Fibroblast of villous mesenchyme (primary cell): ENCODE data around the gene SLIT1. TPM values are rescaled to one million over a fixed set of nuclear protein-coding genes. Genes with fewer than 3 reads are reported as not detected.
"Not testable (repeated sequence)": the region's sequence is repeated elsewhere in the genome, so short reads cannot be mapped to it uniquely, and the experiment has no call there.

ENCODE experiments used
- DNase-seq: peaks from one replicate; pipeline ENCODE4 v3.0.0-alpha.2; 2010; ENCODE audit warnings: low read depth
- H3K4me3 ChIP-seq: 2 replicates; pipeline ENCODE4 v1.5.1; 2011; ENCODE audit warnings: low read depth, mild to moderate bottlenecking, low read length
- CTCF ChIP-seq: IDR thresholded peaks from 2 replicates; pipeline ENCODE4 v1.5.1; 2012; ENCODE audit warnings: low read depth, mild to moderate bottlenecking, low read length; ENCODE audit not compliant: insufficient read depth
- total RNA-seq: library from RNA; depleted of rRNA; stranded (reverse); fragments of >200 nt; gene quantifications from 2 replicates; pipeline ENCODE4 v1.2.3, GENCODE V29; 2012

SLIT1 gene
- total RNA-seq, 1 donor, result not detected

DNA sequence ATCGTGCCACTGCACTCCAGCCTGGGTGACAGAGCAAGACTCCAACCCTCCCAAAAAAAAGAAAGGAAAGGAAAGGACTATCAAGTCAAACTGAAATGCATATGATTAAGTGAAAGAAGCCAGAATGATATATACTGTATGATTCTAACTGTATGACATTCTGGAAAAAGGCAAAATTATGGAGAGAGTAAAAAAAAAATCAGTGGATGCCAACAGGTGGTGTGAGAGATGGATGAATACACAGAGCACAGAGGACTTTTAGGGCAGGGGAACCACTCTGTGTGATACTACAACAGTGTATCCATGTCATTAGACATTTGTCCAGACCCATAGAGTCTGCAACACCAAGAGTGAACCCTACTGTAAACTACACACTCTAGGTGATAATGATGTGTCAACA lies 99.2 kb downstream of the SLIT1 start:
- no peak for TF ChIP-seq CTCF
- DNase-seq, result no peak
- no peak overlapping the region for H3K4me3 ChIP-seq

DNA sequence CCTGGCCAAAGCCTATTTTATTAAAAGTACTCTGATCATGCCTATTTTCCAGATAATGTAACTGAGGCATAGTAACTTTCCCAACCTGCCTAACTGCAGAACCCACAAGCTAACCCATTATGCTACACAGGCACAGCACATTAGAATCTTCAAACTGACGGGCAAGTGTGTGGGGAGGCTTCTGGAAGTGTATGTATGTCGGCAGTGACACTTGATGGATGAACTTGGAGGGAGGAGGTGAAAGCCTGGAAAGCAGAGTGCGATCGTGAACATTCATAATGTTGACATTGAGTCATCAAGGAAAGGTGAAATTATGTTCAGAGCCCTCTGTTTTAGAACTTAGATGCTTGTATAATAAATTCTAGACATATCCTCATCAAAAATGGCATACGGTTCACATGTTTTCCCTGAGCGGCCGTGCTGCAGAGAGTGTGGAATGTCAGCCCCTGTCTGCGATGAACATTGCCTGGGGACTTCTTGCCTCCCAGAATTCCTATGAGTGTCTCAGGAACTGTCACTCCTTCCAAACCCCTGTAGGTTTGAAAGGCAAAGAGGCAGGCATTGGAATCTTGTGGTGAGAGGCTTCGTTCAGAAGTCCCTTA lies 102.4 kb downstream of the SLIT1 start:
- no peak for TF ChIP-seq CTCF
- DNase-seq, result no peak
- H3K4me3 ChIP-seq, result no peak overlapping the region

GRCh38 chr10:97082575-97082974 lies 103.2 kb downstream of the SLIT1 start:
- DNase-seq, H3K4me3 ChIP-seq: not testable (repeated sequence)

- peak; percentile 93 for TF ChIP-seq CTCF
- H3K4me3 ChIP-seq, result no peak overlapping the region
Observed at GRCh38 chr10:97081621-97082235, 104.0 kb downstream of the SLIT1 start.

GRCh38 chr10:97080051-97080776 lies 105.5 kb downstream of the SLIT1 start:
- H3K4me3 ChIP-seq, result no peak overlapping the region
- DNase-seq, result no peak
- TF ChIP-seq CTCF, result no peak

More at GRCh38 chr10:97081621-97082235, 104.0 kb downstream of the SLIT1 start:
- DNase-seq, result peak; percentile 63

GRCh38 chr10:97079448-97079847 lies 106.3 kb downstream of the SLIT1 start:
- no peak for TF ChIP-seq CTCF
- no peak overlapping the region for H3K4me3 ChIP-seq
- no peak for DNase-seq

DNA sequence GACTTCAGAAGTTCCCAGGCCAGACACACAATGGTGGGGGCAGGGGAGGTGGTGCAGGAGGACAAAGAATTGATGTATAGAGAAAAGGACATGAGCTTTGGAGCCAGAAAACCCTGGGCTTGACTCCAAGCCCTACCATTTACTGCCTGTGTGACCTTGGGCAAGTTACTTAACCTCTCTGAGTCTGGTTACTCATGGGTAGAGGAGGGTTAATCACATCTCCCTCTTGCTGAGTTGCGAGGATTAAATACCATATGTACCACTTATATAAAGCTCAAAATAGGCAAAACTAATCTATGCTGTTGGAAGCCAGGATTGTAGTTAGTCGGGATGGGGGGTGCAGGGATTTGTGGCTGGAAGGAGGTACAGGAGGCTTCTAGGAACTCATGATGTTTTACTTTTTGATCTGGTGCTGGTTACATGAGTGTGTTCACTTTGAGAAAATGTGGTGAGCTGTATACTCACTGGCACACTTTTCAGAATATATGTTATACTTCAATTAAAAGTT lies 106.8 kb downstream of the SLIT1 start:
- DNase-seq, result no peak
- TF ChIP-seq CTCF, result no peak
- H3K4me3 ChIP-seq, result no peak overlapping the region
